Liver (tissue), 9 donors: ENCODE measurements around the gene HS3ST3B1. TPM values are rescaled to one million over a fixed set of nuclear protein-coding genes. Genes with fewer than 3 reads are reported as not detected.

Experiments
- DNase-seq: peaks from one replicate; pipeline ENCODE4 v3.0.0-alpha.2; 2017; ENCODE audit warnings: low spot score
- H3K27ac ChIP-seq, 2 donors: one replicate each; pipeline ENCODE4 v1.7.0; 2013; ENCODE audit warnings: inconsistent platforms in 2 of 2, low read length in 2 of 2, control low read depth in 1 of 2, low read depth in 1 of 2, mild to moderate bottlenecking in 1 of 2
- H3K27me3 ChIP-seq, 4 donors: one replicate each; pipeline versions ENCODE4 v1.6.1 to v1.7.0; 2013; ENCODE audit warnings: low read length in 3 of 4, inconsistent platforms in 1 of 4, mild to moderate bottlenecking in 1 of 4, moderate library complexity in 1 of 4; ENCODE audit not compliant: control insufficient read depth in 4 of 4, insufficient read depth in 4 of 4
- H3K36me3 ChIP-seq, 4 donors: one replicate each; pipeline versions ENCODE4 v1.6.1 to v1.7.0; 2013; ENCODE audit warnings: low read length in 3 of 4, mild to moderate bottlenecking in 3 of 4, low read depth in 1 of 4, moderate library complexity in 1 of 4; ENCODE audit not compliant: control insufficient read depth in 4 of 4, insufficient read depth in 3 of 4
- H3K4me1 ChIP-seq, 4 donors: one replicate each; pipeline versions ENCODE4 v1.6.1 to v1.7.0; 2013; ENCODE audit warnings: low read length in 3 of 4, mild to moderate bottlenecking in 3 of 4, moderate library complexity in 1 of 4; ENCODE audit not compliant: control insufficient read depth in 4 of 4, insufficient read depth in 4 of 4
- H3K4me3 ChIP-seq, 3 donors: one replicate each; pipeline versions ENCODE4 v1.6.1 to v1.7.0; 2013; ENCODE audit warnings: low read length in 3 of 3, control low read depth in 1 of 3, low read depth in 1 of 3, mild to moderate bottlenecking in 1 of 3
- H3K9ac ChIP-seq, 2 donors: one replicate each; pipeline ENCODE4 v1.7.0; 2013; ENCODE audit warnings: low read length in 2 of 2, mild to moderate bottlenecking in 2 of 2, moderate library complexity in 2 of 2, control low read depth in 1 of 2, low read depth in 1 of 2
- H3K9me3 ChIP-seq, 4 donors: one replicate each; pipeline versions ENCODE4 v1.6.1 to v1.7.0; 2013; ENCODE audit warnings: low read length in 3 of 4; ENCODE audit not compliant: control insufficient read depth in 4 of 4
- EGR1 ChIP-seq, 2 donors: IDR thresholded peaks; 2 replicates each; pipeline ENCODE4 v1.6.1; 2016 to 2018; ENCODE audit warnings: antibody characterized with exemption in 2 of 2, low read depth in 2 of 2
- FOXA1 ChIP-seq: IDR thresholded peaks from 2 replicates; pipeline ENCODE4 v1.6.1; 2016; ENCODE audit warnings: antibody characterized with exemption
- FOXA2 ChIP-seq: IDR thresholded peaks from 2 replicates; pipeline ENCODE4 v1.6.1; 2016; ENCODE audit warnings: antibody characterized with exemption
- GABPA ChIP-seq, 2 donors: IDR thresholded peaks in 1 of 2; conservative IDR thresholded peaks in 1 of 2; 2 replicates each; pipeline ENCODE4 v1.6.1; 2016; ENCODE audit warnings: antibody characterized with exemption in 2 of 2, mild to moderate bottlenecking in 1 of 2, moderate library complexity in 1 of 2
- HNF4A ChIP-seq, 2 donors: conservative IDR thresholded peaks; 2 replicates each; pipeline ENCODE4 v1.6.1; 2016; ENCODE audit warnings: antibody characterized with exemption in 2 of 2, mild to moderate bottlenecking in 2 of 2
- HNF4G ChIP-seq: IDR thresholded peaks from 2 replicates; pipeline ENCODE4 v1.6.1; 2016; ENCODE audit warnings: antibody characterized with exemption
- JUND ChIP-seq, 2 donors: IDR thresholded peaks; 2 replicates each; pipeline ENCODE4 v1.6.1; 2016; ENCODE audit warnings: antibody characterized with exemption in 2 of 2
- NR2F2 ChIP-seq: IDR thresholded peaks from 2 replicates; pipeline ENCODE4 v1.6.1; 2016; ENCODE audit warnings: antibody characterized with exemption
- RAD21 ChIP-seq, 2 donors: IDR thresholded peaks; 2 replicates each; pipeline ENCODE4 v1.6.1; 2016; ENCODE audit warnings: antibody characterized with exemption in 2 of 2, mild to moderate bottlenecking in 2 of 2
- RXRA ChIP-seq, 2 donors: IDR thresholded peaks; 2 replicates each; pipeline ENCODE4 v1.6.1; 2017 to 2018; ENCODE audit warnings: antibody characterized with exemption in 2 of 2, mild to moderate bottlenecking in 1 of 2
- SP1 ChIP-seq: IDR thresholded peaks from 2 replicates; pipeline ENCODE4 v1.6.1; 2018; ENCODE audit warnings: antibody characterized with exemption, mild to moderate bottlenecking
- TAF1 ChIP-seq: conservative IDR thresholded peaks from 2 replicates; pipeline ENCODE4 v1.6.1; 2016; ENCODE audit warnings: antibody characterized with exemption, mild to moderate bottlenecking
- YY1 ChIP-seq: IDR thresholded peaks from 2 replicates; pipeline ENCODE4 v1.6.1; 2016; ENCODE audit warnings: antibody characterized with exemption, mild to moderate bottlenecking
- WGBS: extraction: QIAGEN DNeasy Blood & Tissue Kit; methylation state at CpG from one replicate; pipeline ENCODE4 v1.1.7; 2013; 5-methylcytosine and 5-hydroxymethylcytosine counted together
- polyA plus RNA-seq, 2 donors: library from polyadenylated mRNA; stranded (reverse) in 1 of 2; unstranded in 1 of 2; fragments of 200-250 nt in 1 of 2; fragments of >200 nt in 1 of 2; fragmentation: Nextera tagmentation in 1 of 2; extraction: Ambion mirVana in 1 of 2; gene quantifications; one replicate each; pipeline versions ENCODE4 v1.2.1 to v1.2.3, GENCODE V29; 2013 to 2015
- total RNA-seq, 2 donors: library from RNA; depleted of rRNA; stranded (reverse); fragments of >200 nt; gene quantifications; one replicate each; pipeline ENCODE4 v1.2.3, GENCODE V29; 2014
- TF ChIP-seq, protein P1 (sequence below): IDR thresholded peaks from 2 replicates; pipeline ENCODE4 v1.6.1; 2016; ENCODE audit warnings: antibody characterized with exemption
- TF ChIP-seq, protein P2 (sequence below): IDR thresholded peaks from 2 replicates; pipeline ENCODE4 v1.6.1; 2016; ENCODE audit warnings: antibody characterized with exemption
- TF ChIP-seq, protein P3 (sequence below): fragments of 150-350 bp; IDR thresholded peaks from 2 replicates; pipeline ENCODE4 v1.5.1; 2017; ENCODE audit warnings: improper control_type of control experiment, low read depth, low read length; ENCODE audit not compliant: missing input control
- TF ChIP-seq, protein P4 (sequence below): IDR thresholded peaks from 2 replicates; pipeline ENCODE4 v1.6.1; 2016; ENCODE audit warnings: antibody characterized with exemption, mild to moderate bottlenecking
- TF ChIP-seq, protein P5 (sequence below): IDR thresholded peaks from 2 replicates; pipeline ENCODE4 v1.6.1; 2016; ENCODE audit warnings: antibody characterized with exemption
- donor health status: healthy.
- donor health status: healthy.
- donor health status: healthy.
- donor health status: healthy.
- donor health status: healthy.

HS3ST3B1 gene
- total and polyA plus RNA-seq, 4 donors, result 11.9 to 33.5 (median 22.4) TPM

DNA sequence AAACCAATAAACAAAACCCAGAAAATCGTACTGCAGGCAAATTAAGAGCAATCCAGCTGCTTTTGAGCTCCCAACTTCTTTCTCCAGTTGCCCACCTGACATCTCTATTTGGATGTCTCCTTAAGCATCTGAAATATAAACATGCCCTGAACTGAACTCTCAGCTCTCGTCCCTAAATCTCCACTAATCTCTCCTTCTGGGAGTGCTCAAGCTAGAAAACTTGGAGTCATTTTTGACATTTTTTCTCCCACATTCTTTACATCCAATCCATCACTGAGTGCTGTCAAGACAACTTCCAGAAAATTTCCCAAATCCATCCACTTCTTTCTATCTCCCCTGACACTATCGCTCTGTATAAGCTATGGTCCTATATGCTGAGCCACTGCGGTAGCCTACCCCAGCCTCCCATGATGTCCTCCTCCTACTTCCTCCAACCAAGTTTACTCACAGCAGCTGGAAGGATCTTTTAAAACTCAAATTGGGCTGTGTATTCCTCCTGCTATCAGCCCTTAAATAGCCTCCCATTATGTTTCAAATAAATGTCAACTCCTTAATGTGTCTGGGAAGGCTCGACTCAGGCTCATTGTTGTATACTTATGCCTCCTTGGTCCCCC is 53.1 kb downstream of the HS3ST3B1 start:
- no peak overlapping the region for H3K9ac ChIP-seq
- peaks cover 4 to 8% (median 6%) of the 10 kb centered on the region in 4 donors for H3K4me1 ChIP-seq
- no peak for DNase-seq
- WGBS, result 80% methylated on average over 5 of the region's 5 CpGs
- no peaks in the 10 kb centered on the region for H3K27me3 ChIP-seq
- TF ChIP-seq, protein P1, sequence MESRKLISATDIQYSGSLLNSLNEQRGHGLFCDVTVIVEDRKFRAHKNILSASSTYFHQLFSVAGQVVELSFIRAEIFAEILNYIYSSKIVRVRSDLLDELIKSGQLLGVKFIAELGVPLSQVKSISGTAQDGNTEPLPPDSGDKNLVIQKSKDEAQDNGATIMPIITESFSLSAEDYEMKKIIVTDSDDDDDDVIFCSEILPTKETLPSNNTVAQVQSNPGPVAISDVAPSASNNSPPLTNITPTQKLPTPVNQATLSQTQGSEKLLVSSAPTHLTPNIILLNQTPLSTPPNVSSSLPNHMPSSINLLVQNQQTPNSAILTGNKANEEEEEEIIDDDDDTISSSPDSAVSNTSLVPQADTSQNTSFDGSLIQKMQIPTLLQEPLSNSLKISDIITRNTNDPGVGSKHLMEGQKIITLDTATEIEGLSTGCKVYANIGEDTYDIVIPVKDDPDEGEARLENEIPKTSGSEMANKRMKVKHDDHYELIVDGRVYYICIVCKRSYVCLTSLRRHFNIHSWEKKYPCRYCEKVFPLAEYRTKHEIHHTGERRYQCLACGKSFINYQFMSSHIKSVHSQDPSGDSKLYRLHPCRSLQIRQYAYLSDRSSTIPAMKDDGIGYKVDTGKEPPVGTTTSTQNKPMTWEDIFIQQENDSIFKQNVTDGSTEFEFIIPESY, result no peak
- TF ChIP-seq SP1 (no peak), TAF1 (no peak), RAD21 (IDR thresholded peaks at IDR 0.05) (no peak), RXRA (IDR thresholded peaks at IDR 0.05) (no peak), FOXA1 (no peak), EGR1 (IDR thresholded peaks at IDR 0.05; ENCODE audit: low read depth in 2 of 2) (no peak)
- TF ChIP-seq, protein P2, sequence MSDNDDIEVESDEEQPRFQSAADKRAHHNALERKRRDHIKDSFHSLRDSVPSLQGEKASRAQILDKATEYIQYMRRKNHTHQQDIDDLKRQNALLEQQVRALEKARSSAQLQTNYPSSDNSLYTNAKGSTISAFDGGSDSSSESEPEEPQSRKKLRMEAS, result no peak
- TF ChIP-seq, protein P3, sequence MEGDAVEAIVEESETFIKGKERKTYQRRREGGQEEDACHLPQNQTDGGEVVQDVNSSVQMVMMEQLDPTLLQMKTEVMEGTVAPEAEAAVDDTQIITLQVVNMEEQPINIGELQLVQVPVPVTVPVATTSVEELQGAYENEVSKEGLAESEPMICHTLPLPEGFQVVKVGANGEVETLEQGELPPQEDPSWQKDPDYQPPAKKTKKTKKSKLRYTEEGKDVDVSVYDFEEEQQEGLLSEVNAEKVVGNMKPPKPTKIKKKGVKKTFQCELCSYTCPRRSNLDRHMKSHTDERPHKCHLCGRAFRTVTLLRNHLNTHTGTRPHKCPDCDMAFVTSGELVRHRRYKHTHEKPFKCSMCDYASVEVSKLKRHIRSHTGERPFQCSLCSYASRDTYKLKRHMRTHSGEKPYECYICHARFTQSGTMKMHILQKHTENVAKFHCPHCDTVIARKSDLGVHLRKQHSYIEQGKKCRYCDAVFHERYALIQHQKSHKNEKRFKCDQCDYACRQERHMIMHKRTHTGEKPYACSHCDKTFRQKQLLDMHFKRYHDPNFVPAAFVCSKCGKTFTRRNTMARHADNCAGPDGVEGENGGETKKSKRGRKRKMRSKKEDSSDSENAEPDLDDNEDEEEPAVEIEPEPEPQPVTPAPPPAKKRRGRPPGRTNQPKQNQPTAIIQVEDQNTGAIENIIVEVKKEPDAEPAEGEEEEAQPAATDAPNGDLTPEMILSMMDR, result no peak
- H3K27ac ChIP-seq, result peak overlapping the region; percentile 29 to 71
- H3K36me3 ChIP-seq, result no peaks in the 10 kb centered on the region
- no peak overlapping the region for H3K4me3 ChIP-seq
- H3K9me3 ChIP-seq, result no peaks in the 10 kb centered on the region

DNA sequence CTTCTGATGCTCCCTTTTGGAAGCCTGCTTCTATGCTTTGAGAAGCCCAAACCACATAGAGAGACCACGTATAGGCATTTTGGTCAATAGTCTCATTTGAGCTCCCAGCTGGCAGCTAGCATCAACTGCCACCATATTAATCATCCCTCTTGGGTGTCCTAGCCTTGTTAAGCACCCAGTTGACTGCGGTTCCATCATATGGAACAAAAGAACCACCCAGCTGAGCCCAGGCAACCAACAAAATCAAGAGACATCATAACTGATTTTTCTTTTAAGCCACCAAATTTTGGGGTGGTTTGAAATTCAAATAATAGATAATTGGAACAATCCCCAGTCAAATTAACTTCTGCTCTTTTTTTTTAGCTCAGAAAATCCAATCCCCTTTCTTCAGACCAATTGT is 53.9 kb downstream of the HS3ST3B1 start:
- no peak for DNase-seq
- TF ChIP-seq FOXA2, result no peak
- no peak for TF ChIP-seq JUND (IDR thresholded peaks at IDR 0.05)
- no peak for TF ChIP-seq FOXA1
- TF ChIP-seq YY1, result no peak
- TF ChIP-seq, protein P1, result no peak
- TF ChIP-seq, protein P3, result no peak
- TF ChIP-seq, protein P4, sequence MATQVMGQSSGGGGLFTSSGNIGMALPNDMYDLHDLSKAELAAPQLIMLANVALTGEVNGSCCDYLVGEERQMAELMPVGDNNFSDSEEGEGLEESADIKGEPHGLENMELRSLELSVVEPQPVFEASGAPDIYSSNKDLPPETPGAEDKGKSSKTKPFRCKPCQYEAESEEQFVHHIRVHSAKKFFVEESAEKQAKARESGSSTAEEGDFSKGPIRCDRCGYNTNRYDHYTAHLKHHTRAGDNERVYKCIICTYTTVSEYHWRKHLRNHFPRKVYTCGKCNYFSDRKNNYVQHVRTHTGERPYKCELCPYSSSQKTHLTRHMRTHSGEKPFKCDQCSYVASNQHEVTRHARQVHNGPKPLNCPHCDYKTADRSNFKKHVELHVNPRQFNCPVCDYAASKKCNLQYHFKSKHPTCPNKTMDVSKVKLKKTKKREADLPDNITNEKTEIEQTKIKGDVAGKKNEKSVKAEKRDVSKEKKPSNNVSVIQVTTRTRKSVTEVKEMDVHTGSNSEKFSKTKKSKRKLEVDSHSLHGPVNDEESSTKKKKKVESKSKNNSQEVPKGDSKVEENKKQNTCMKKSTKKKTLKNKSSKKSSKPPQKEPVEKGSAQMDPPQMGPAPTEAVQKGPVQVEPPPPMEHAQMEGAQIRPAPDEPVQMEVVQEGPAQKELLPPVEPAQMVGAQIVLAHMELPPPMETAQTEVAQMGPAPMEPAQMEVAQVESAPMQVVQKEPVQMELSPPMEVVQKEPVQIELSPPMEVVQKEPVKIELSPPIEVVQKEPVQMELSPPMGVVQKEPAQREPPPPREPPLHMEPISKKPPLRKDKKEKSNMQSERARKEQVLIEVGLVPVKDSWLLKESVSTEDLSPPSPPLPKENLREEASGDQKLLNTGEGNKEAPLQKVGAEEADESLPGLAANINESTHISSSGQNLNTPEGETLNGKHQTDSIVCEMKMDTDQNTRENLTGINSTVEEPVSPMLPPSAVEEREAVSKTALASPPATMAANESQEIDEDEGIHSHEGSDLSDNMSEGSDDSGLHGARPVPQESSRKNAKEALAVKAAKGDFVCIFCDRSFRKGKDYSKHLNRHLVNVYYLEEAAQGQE, result no peak
- no peak for TF ChIP-seq GABPA (IDR thresholded peaks at IDR 0.05 in 1 of 2, conservative IDR thresholded peaks at IDR 0.05 in 1 of 2)
- TF ChIP-seq, protein P2, result no peak
- no peak for TF ChIP-seq HNF4A (conservative IDR thresholded peaks at IDR 0.05)
- TF ChIP-seq TAF1, result no peak
- no peak for TF ChIP-seq HNF4G
- TF ChIP-seq RXRA (IDR thresholded peaks at IDR 0.05), result no peak
- TF ChIP-seq, protein P5, sequence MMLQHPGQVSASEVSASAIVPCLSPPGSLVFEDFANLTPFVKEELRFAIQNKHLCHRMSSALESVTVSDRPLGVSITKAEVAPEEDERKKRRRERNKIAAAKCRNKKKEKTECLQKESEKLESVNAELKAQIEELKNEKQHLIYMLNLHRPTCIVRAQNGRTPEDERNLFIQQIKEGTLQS, result no peak
- TF ChIP-seq NR2F2, result no peak
- no peak for TF ChIP-seq EGR1 (IDR thresholded peaks at IDR 0.05; ENCODE audit: low read depth in 2 of 2)
- no peak for TF ChIP-seq RAD21 (IDR thresholded peaks at IDR 0.05)
- TF ChIP-seq SP1, result no peak
- H3K36me3 ChIP-seq, result no peaks in the 10 kb centered on the region
- no peaks in the 10 kb centered on the region for H3K9me3 ChIP-seq
- no peak overlapping the region for H3K9ac ChIP-seq
- no peak overlapping the region for H3K4me3 ChIP-seq
- H3K4me1 ChIP-seq, result peaks cover 11 to 17% (median 13%) of the 10 kb centered on the region in 4 donors
- H3K27me3 ChIP-seq, result no peaks in the 10 kb centered on the region
- WGBS, result 97% methylated on average over 2 of the region's 2 CpGs
- no peak overlapping the region for H3K27ac ChIP-seq
